GM18867 (cell line): Measurements from ENCODE around the gene UCN3.
"Not testable (repeated sequence)": the region's sequence is repeated elsewhere in the genome, so short reads cannot be mapped to it uniquely, and the experiment has no call there.

ENCODE experiments used
- ATAC-seq: cut with Tn5 transposase; IDR thresholded peaks from one replicate; pipeline ENCODE4 v1.9.1; 2021; ENCODE audit warnings: mild to moderate bottlenecking, moderate library complexity; ENCODE audit not compliant: unreplicated experiment

The UCN3 gene

DNA sequence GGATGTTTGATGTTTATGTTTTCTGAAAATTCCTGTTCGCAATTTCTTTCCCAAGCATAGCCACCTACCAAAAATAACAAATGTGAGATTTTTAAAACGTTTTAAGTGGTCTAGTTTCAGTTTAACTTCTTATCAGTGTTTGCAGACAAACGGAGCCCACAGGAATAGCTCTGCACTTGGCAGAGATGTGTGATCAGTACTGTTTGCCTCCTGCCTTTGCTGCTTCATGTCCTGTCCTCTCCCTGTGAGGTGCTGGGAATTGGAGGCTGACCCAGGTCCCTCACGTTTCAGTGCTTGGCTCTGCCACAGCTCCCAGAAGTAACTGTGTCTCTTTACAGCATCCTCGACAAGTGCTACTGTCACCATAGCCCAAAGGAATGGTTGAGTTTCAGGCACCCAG is 1.2 kb downstream of the UCN3 start:
- ATAC-seq: no peak

GRCh38 chr10:5369362-5370158 is 4.8 kb downstream of the UCN3 start:
- no peak for ATAC-seq

DNA sequence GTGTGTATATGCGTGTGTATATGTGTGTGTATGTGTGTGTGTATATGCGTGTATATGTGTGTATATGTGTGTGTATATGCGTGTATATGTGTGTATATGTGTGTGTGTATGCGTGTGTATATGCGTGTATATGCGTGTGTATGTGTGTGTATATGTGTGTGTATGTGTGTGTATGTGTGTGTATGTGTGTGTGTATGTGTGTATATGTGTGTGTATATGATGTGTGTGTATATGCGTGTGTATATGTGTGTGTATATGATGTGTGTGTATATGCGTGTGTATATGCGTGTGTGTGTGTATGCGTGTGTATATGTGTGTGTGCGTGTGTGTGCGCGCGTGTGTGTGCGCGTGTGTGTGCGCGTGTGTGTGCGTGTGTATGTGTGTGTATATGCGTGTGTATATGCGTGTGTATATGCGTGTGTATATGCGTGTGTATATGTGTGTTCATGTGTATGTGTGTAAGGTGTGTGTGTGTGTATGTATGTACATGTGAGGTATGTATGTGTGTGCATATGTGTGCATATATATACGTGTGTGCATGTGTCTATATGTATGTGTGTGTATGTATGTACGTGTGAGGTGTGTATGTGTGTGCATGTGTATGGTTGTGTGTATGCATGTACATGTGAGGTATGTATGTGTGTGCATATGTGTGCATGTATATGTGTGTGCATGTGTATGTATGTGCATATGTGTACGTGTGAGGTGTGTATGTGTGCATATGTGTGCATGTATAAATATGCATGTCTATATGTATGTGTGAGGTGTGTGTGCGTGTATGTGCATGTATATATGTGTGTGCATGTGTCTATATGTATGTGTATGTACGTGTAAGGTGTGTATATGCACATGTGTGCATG is 6.0 kb downstream of the UCN3 start:
- ATAC-seq: no peak

GRCh38 chr10:5373307-5373706 is 8.5 kb downstream of the UCN3 start:
- no peak for ATAC-seq

GRCh38 chr10:5373891-5374611 is 9.3 kb downstream of the UCN3 start:
- ATAC-seq: no peak

DNA sequence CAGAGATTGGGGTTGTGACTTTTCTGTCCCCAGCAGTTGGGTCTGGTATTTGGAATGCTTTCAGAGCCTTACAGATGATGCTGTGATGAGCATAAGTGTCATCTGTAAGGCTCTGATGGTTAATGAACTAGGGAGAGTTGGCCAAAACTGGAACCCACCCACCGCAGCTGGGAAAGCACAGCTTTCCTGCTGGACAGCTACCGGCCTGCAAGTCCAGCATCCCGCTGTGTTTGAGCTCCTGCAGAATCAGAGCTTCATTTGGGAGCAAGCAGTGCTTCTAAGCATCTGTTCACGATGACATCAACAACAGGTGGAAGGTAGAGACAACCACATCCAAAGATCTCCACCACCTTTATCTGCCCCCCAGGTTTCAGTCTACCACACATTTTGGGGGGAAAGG is 11.7 kb downstream of the UCN3 start:
- no peak for ATAC-seq

DNA sequence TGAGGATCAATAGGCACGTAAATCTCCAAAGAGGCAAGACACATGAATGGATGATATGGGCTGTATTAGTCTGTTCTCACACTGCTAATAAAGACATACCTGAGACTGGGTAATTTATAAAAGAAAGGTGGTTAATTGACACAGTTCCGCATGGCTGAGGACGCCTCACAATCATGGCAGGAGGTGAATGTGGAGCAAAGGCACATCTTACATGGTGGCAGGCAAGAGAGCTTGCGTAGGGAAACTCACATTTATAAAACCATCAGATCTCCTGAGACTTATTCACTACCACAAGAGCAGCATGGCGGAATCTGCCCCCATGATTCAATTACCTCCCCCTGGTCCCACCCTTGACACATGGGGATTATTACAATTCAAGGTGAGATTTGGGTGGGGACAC is 14.4 kb downstream of the UCN3 start:
- not testable (repeated sequence) for ATAC-seq

- not testable (repeated sequence) for ATAC-seq
These were observed 15.6 kb downstream of the UCN3 start for GRCh38 chr10:5380395-5380794.

DNA sequence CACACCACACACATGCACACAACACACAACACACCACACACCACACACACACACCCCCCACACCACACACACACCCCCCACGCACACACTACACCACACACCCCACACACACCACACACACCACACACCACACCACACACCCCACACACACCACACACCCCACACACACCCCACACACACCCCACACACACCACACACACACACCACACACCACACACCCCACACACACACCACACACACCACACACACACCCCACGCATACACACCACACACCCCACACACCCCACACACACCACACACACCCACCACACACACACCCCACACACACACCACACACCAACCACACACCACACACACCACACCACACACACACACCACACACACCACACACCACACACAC is 16.4 kb downstream of the UCN3 start:
- no peak for ATAC-seq

DNA sequence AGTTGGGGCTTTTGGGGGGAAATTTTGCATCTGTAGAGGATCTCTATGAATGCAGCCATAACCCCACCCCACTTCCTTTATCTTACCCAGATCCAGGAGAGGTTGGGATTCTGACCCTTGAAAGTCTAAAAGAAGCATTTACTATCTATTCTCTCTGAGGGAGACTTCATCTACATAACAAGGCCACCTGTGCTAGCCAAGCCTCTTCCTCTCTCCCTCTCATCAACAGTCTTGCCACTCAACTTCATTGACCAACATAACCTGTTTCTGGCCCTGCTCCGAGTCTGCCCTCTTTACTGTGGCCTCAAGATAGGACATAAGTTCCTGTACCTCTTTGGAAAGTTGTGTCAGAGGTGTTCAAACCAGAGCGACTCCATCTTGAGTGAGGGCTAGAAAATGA is 20.5 kb downstream of the UCN3 start:
- ATAC-seq: no peak

GRCh38 chr10:5387169-5387568 is 22.4 kb downstream of the UCN3 start:
- ATAC-seq: no peak

DNA sequence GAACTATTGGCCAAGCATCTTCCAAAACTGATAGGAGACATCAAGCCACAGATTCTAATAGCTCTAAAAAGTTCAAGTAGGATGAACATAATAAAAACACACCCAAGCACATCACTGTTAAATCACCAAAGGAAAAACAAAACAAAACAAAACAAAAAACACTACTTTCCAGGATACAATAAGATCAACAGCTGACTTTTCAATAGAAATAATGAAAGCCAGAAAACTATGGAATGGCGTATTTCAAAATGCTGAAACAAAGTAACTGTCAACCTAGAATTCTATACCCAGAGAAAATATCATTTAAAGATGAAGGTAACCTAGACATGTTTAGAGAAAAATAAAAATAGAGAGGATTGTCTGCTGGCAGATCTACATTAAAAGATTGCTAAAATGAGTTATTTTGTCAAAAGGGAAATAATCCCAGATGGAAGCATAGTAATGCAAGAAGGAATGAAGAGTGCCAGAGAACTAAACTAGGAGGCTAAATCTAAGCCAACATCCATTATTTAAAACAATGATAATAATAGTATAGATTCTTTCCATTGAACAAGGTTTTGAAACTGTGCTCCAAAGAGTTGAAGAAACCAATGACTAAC is 25.9 kb downstream of the UCN3 start:
- no peak for ATAC-seq

- no peak for ATAC-seq
These were observed 27.0 kb downstream of the UCN3 start for GRCh38 chr10:5391790-5392189.

GRCh38 chr10:5393529-5393928 is 28.8 kb downstream of the UCN3 start:
- no peak for ATAC-seq

DNA sequence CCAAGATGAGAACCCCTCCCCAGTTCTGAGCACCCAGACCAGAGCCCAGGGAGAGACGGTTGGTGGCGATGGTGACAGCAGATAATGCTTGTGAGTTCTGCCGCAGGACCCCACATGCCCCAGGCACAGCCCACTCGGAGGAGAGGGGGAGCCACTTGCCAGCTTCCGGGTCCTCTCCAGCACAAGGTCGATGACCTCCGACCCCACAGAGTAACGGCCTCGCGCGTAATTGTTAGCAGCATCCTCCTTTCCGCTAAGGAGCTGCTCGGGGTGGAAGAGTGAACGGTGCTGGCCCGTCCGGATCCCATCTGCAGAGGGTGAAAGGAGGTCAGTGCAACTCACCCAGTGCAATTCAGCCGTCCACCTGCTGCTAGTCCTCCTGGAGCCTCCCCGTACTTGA is 30.4 kb downstream of the UCN3 start:
- no peak for ATAC-seq

GRCh38 chr10:5396556-5397300 is 32.0 kb downstream of the UCN3 start:
- ATAC-seq: no peak

DNA sequence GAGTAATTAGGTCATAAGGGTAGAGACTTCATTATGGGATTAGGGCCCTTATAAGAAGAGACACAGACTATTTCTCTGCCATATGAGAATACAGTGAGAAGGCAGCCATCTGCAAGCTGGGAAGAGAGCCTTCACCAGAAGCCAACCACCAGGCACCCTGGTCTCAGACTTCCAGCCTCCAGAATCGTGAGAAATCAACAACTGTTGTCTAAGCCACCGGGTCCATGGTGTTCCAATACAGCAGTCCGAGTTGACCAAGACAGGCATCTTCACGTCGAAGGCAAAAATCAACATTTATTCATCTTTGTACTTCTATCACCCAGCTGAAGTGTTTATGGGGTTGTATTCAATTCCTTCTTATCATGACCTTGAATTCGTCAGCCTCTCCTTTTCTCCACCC is 34.6 kb downstream of the UCN3 start:
- ATAC-seq: no peak

GRCh38 chr10:5400468-5401240 is 35.9 kb downstream of the UCN3 start:
- ATAC-seq: no peak

GRCh38 chr10:5402798-5403197 is 38.0 kb downstream of the UCN3 start:
- no peak for ATAC-seq
